H9 (cell line): ENCODE results near the gene SDK2. TPM values are rescaled to one million over a fixed set of nuclear protein-coding genes. Genes with fewer than 3 reads are reported as not detected.

Source experiments
- DNase-seq: peaks from one replicate; pipeline ENCODE4 v3.0.0-alpha.2; 2017
- H2AFZ ChIP-seq: one replicate; pipeline ENCODE4 v1.6.1; 2013; ENCODE audit warnings: mild to moderate bottlenecking, low read length, control low read depth, moderate library complexity
- H2AK5ac ChIP-seq: 2 replicates; pipeline ENCODE4 v1.6.1; 2013; ENCODE audit warnings: low read length, control low read depth, mixed read lengths; ENCODE audit not compliant: insufficient read length
- H2BK120ac ChIP-seq: one replicate; pipeline ENCODE4 v1.6.1; 2013; ENCODE audit warnings: low read depth, mild to moderate bottlenecking, low read length, control low read depth, inconsistent platforms; ENCODE audit not compliant: poor library complexity, severe bottlenecking
- H2BK12ac ChIP-seq: 2 replicates; pipeline ENCODE4 v1.6.1; 2013; ENCODE audit warnings: low read length, control low read depth, mixed read lengths, low read depth; ENCODE audit not compliant: insufficient read length
- H2BK15ac ChIP-seq: 2 replicates; pipeline ENCODE4 v1.6.1; 2013; ENCODE audit warnings: low read depth, low read length, control low read depth
- H2BK20ac ChIP-seq: one replicate; pipeline ENCODE4 v1.6.1; 2013; ENCODE audit warnings: low read depth, mild to moderate bottlenecking, low read length, control low read depth, inconsistent platforms; ENCODE audit not compliant: poor library complexity, severe bottlenecking
- H2BK5ac ChIP-seq: 2 replicates; pipeline ENCODE4 v1.6.1; 2013; ENCODE audit warnings: low read length, control low read depth, mixed read lengths; ENCODE audit not compliant: insufficient read length
- H3K14ac ChIP-seq: 2 replicates; pipeline ENCODE4 v1.6.1; 2013; ENCODE audit warnings: low read length, control low read depth; ENCODE audit not compliant: insufficient read depth
- H3K18ac ChIP-seq: 2 replicates; pipeline ENCODE4 v1.6.1; 2013; ENCODE audit warnings: low read depth, mild to moderate bottlenecking, mixed read lengths, low read length, control low read depth; ENCODE audit not compliant: insufficient read length
- H3K23ac ChIP-seq: 2 replicates; pipeline ENCODE4 v1.6.1; 2013; ENCODE audit warnings: low read length, control low read depth, mixed read lengths, low read depth; ENCODE audit not compliant: insufficient read length
- H3K23me2 ChIP-seq: 2 replicates; pipeline ENCODE4 v1.6.1; 2013; ENCODE audit warnings: low read depth, mild to moderate bottlenecking, mixed read lengths, low read length, control low read depth; ENCODE audit not compliant: insufficient read length, poor library complexity, severe bottlenecking
- H3K27ac ChIP-seq: 2 replicates; pipeline ENCODE4 v1.5.1; 2013; ENCODE audit warnings: low read length, control low read depth, mixed read lengths, low read depth; ENCODE audit not compliant: insufficient read length
- H3K27me3 ChIP-seq: 2 replicates; pipeline ENCODE4 v1.6.1; 2013; ENCODE audit warnings: low read length, control low read depth, inconsistent platforms; ENCODE audit not compliant: insufficient read depth
- H3K4ac ChIP-seq: 2 replicates; pipeline ENCODE4 v1.6.1; 2013; ENCODE audit warnings: low read depth, mild to moderate bottlenecking, control low read depth, inconsistent platforms, low read length, moderate library complexity
- H3K4me1 ChIP-seq: 2 replicates; pipeline ENCODE4 v1.6.1; 2013; ENCODE audit warnings: low read length, control low read depth, inconsistent platforms; ENCODE audit not compliant: insufficient read depth
- H3K4me2 ChIP-seq: 2 replicates; pipeline ENCODE4 v1.6.1; 2013; ENCODE audit warnings: low read length, control low read depth, mixed read lengths; ENCODE audit not compliant: insufficient read length, insufficient read depth
- H3K56ac ChIP-seq: 2 replicates; pipeline ENCODE4 v1.6.1; 2013; ENCODE audit warnings: low read depth, mild to moderate bottlenecking, mixed read lengths, low read length, control low read depth; ENCODE audit not compliant: insufficient read length
- H3K79me1 ChIP-seq: 2 replicates; pipeline ENCODE4 v1.6.1; 2013; ENCODE audit warnings: low read depth, mild to moderate bottlenecking, moderate library complexity, low read length, control low read depth, inconsistent platforms; ENCODE audit not compliant: insufficient read depth, poor library complexity, severe bottlenecking
- H3K79me2 ChIP-seq: 2 replicates; pipeline ENCODE4 v1.6.1; 2013; ENCODE audit warnings: low read length, control low read depth, inconsistent platforms; ENCODE audit not compliant: insufficient read depth
- H3K9ac ChIP-seq: 2 replicates; pipeline ENCODE4 v1.6.1; 2013; ENCODE audit warnings: low read length, control low read depth, mixed read lengths; ENCODE audit not compliant: insufficient read length; ENCODE audit errors: extremely low read depth
- H3K9me3 ChIP-seq: one replicate; pipeline ENCODE4 v1.6.1; 2013; ENCODE audit warnings: low read depth, low read length, inconsistent platforms; ENCODE audit not compliant: control insufficient read depth
- H3T11ph ChIP-seq: one replicate; pipeline ENCODE4 v1.6.1; 2013; ENCODE audit warnings: mild to moderate bottlenecking, low read length, control low read depth, inconsistent platforms
- H4K20me1 ChIP-seq: one replicate; pipeline ENCODE4 v1.6.1; 2013; ENCODE audit not compliant: control insufficient read depth, insufficient read length, insufficient read depth
- H4K5ac ChIP-seq: 2 replicates; pipeline ENCODE4 v1.6.1; 2013; ENCODE audit warnings: low read depth, mild to moderate bottlenecking, mixed read lengths, low read length, control low read depth; ENCODE audit not compliant: insufficient read length
- H4K8ac ChIP-seq: replicated peaks from 2 replicates; pipeline ENCODE4 v1.6.1; 2013; ENCODE audit warnings: low read length, control low read depth, mixed read lengths, low read depth; ENCODE audit not compliant: insufficient read length
- H4K91ac ChIP-seq: 2 replicates; pipeline ENCODE4 v1.6.1; 2013; ENCODE audit warnings: low read depth, mild to moderate bottlenecking, moderate library complexity, mixed read lengths, low read length, control low read depth; ENCODE audit not compliant: insufficient read length
- H3K27ac Mint-ChIP-seq, 3 experiments: 2 replicates in 2 of 3; 3 replicates in 1 of 3; pipeline ENCODE4 v1.8.0; 2020 to 2021; ENCODE audit warnings: mixed read lengths in 3 of 3, mild to moderate bottlenecking in 1 of 3, moderate library complexity in 1 of 3
- H3K27me3 Mint-ChIP-seq: 2 replicates; pipeline ENCODE4 v1.8.0; 2021; ENCODE audit warnings: low read depth, mild to moderate bottlenecking, moderate library complexity, mixed read lengths
- H3K36me3 Mint-ChIP-seq, 3 experiments: 2 replicates in 2 of 3; 3 replicates in 1 of 3; pipeline ENCODE4 v1.8.0; 2020 to 2021; ENCODE audit warnings: low read depth in 3 of 3, mixed read lengths in 3 of 3; ENCODE audit not compliant: insufficient read depth in 1 of 3
- H3K4me1 Mint-ChIP-seq, 2 experiments: 2 replicates each; pipeline ENCODE4 v1.8.0; 2020; ENCODE audit warnings: mixed read lengths in 2 of 2
- H3K4me3 Mint-ChIP-seq, 2 experiments: 2 replicates in 1 of 2; 3 replicates in 1 of 2; pipeline ENCODE4 v1.8.0; 2020 to 2021; ENCODE audit warnings: mild to moderate bottlenecking in 2 of 2, mixed read lengths in 2 of 2, moderate library complexity in 1 of 2
- H3K9me3 Mint-ChIP-seq, 2 experiments: 2 replicates in 1 of 2; 3 replicates in 1 of 2; pipeline ENCODE4 v1.8.0; 2020; ENCODE audit warnings: mild to moderate bottlenecking in 2 of 2, mixed read lengths in 2 of 2, moderate library complexity in 1 of 2
- CTCF ChIP-seq: fragments of 200-600 bp; sonication (generic); conservative IDR thresholded peaks from 3 replicates; pipeline ENCODE4 v1.8.0; 2021; ENCODE audit warnings: antibody characterized with exemption, mild to moderate bottlenecking
- WGBS: extraction: QIAGEN DNeasy Blood & Tissue Kit; methylation state at CpG from one replicate; pipeline ENCODE4 v1.1.7; 2013; ENCODE audit warnings: missing lambda C conversion rate, low lambda C conversion rate, mixed read lengths; ENCODE audit not compliant: insufficient read length; ENCODE audit errors: extremely low coverage; 5-methylcytosine and 5-hydroxymethylcytosine counted together
- total RNA-seq: library from RNA; stranded (reverse); gene quantifications from 2 replicates; pipeline ENCODE4 v1.2.1, GENCODE V29; 2021

Gene SDK2
- total RNA-seq, 1 experiment from 2014 or later: 9.1 TPM

- Histone ChIP-seq H2BK15ac (no peak overlapping the region), H3K9me3 (no peaks in the 10 kb centered on the region), H4K5ac (no peak overlapping the region), H4K20me1 (no peaks in the 10 kb centered on the region), H3K79me1 (no peaks in the 10 kb centered on the region), H3K4me1 (no peaks in the 10 kb centered on the region), H3K4ac (no peak overlapping the region), H2BK120ac (no peak overlapping the region), H3K56ac (no peak overlapping the region), H3T11ph (no peak overlapping the region), H2AK5ac (no peak overlapping the region), H2BK5ac (no peak overlapping the region), H3K4me2 (peak overlapping the region; percentile 46), H4K8ac (no peak overlapping the region), H3K27me3 (peaks cover 16% of the 10 kb centered on the region; the same call in 1 of the 2 replicates), H3K79me2 (no peaks in the 10 kb centered on the region), H2BK20ac (no peak overlapping the region), H3K9ac (no peak overlapping the region), H2AFZ (no peak overlapping the region), H3K23me2 (peaks cover 23% of the 10 kb centered on the region), H2BK12ac (no peak overlapping the region), H3K23ac (no peak overlapping the region), H3K14ac (no peak overlapping the region), H4K91ac (no peak overlapping the region), H3K18ac (no peak overlapping the region), H3K27ac (no peak overlapping the region)
- no CpG with 5 or more reads among the region's 90 CpGs for WGBS
- peaks cover 83% of the 10 kb centered on the region for H3K27me3 Mint-ChIP-seq
- H3K4me1 Mint-ChIP-seq: peaks cover 37 to 44% of the 10 kb centered on the region in 2 experiments
- peak; percentile 38; the same call in 2 of the 3 replicates for TF ChIP-seq CTCF
- no peak overlapping the region for H3K27ac Mint-ChIP-seq
- H3K4me3 Mint-ChIP-seq: peak overlapping the region; percentile 57 to 83
- no peaks in the 10 kb centered on the region for H3K36me3 Mint-ChIP-seq
- no peaks in the 10 kb centered on the region for H3K9me3 Mint-ChIP-seq
- DNase-seq: peak; percentile 73
Observed at GRCh38 chr17:73645050-73645871, 1.0 kb upstream of the SDK2 start.
